ENCODE measurements around the gene ERGIC2. TPM values are rescaled to one million over a fixed set of nuclear protein-coding genes. Genes with fewer than 3 reads are reported as not detected.

Gene ERGIC2
- total RNA-seq, 4 donors from 2014 or later, result 16.4 to 91.3 (median 48.7) TPM

GRCh38 chr12:29405561-29405960, 24.6 kb upstream of the ERGIC2 start:
- Histone ChIP-seq H3K4me3 (no peak overlapping the region), H3K27me3 (no peaks in the 10 kb centered on the region), H3K9me3 (no peaks in the 10 kb centered on the region), H3K4me1 (no peaks in the 10 kb centered on the region), H3K36me3 (no peaks in the 10 kb centered on the region), H3K27ac (no peak overlapping the region)
- intact Hi-C loops (cut with DNase I; ENCODE audit: low total_unique reads), result no loop called here
- TF ChIP-seq POLR2A (IDR thresholded peaks at IDR 0.05), result no peak
- no peak for TF ChIP-seq CTCF (IDR thresholded peaks at IDR 0.05)
- DNase-seq, result no peak

GRCh38 chr12:29403991-29404390, 23.0 kb upstream of the ERGIC2 start:
- no peak for TF ChIP-seq POLR2A (IDR thresholded peaks at IDR 0.05)
- TF ChIP-seq CTCF (IDR thresholded peaks at IDR 0.05), result no peak
- no peak for DNase-seq
- Histone ChIP-seq H3K36me3 (no peaks in the 10 kb centered on the region), H3K9me3 (no peaks in the 10 kb centered on the region), H3K4me3 (no peak overlapping the region), H3K4me1 (no peaks in the 10 kb centered on the region), H3K27ac (no peak overlapping the region), H3K27me3 (no peaks in the 10 kb centered on the region)
- intact Hi-C loops (cut with DNase I; ENCODE audit: low total_unique reads), result no loop called here

GRCh38 chr12:29402437-29402836, 21.5 kb upstream of the ERGIC2 start:
- Histone ChIP-seq H3K4me1 (no peaks in the 10 kb centered on the region), H3K36me3 (no peaks in the 10 kb centered on the region), H3K9me3 (no peaks in the 10 kb centered on the region), H3K4me3 (no peak overlapping the region), H3K27me3 (no peaks in the 10 kb centered on the region), H3K27ac (no peak overlapping the region)
- DNase-seq, result no peak
- intact Hi-C loops (cut with DNase I; ENCODE audit: low total_unique reads), result no loop called here
- TF ChIP-seq CTCF (IDR thresholded peaks at IDR 0.05), result no peak

- Histone ChIP-seq H3K27me3 (no peaks in the 10 kb centered on the region), H3K27ac (no peak overlapping the region), H3K36me3 (no peaks in the 10 kb centered on the region), H3K9me3 (no peaks in the 10 kb centered on the region), H3K4me1 (no peaks in the 10 kb centered on the region), H3K4me3 (no peak overlapping the region)
- DNase-seq, result no peak
- intact Hi-C loops (cut with DNase I; ENCODE audit: low total_unique reads), result no loop called here
- TF ChIP-seq POLR2A (IDR thresholded peaks at IDR 0.05) (no peak), CTCF (IDR thresholded peaks at IDR 0.05) (no peak)
Observed at GRCh38 chr12:29398495-29398894, 17.5 kb upstream of the ERGIC2 start.

GRCh38 chr12:29396774-29397173, 15.8 kb upstream of the ERGIC2 start:
- H3K27me3 ChIP-seq, result no peaks in the 10 kb centered on the region
- no peaks in the 10 kb centered on the region for H3K9me3 ChIP-seq
- no peak for DNase-seq
- no peaks in the 10 kb centered on the region for H3K4me1 ChIP-seq
- no peaks in the 10 kb centered on the region for H3K36me3 ChIP-seq
- H3K27ac ChIP-seq, result no peak overlapping the region
- H3K4me3 ChIP-seq, result no peak overlapping the region
- TF ChIP-seq POLR2A (IDR thresholded peaks at IDR 0.05) (no peak), CTCF (IDR thresholded peaks at IDR 0.05) (no peak)
- intact Hi-C loops (cut with DNase I; ENCODE audit: low total_unique reads), result no loop called here

Data from uterus (tissue), 4 donors.